ENCODE results near the gene LSR. TPM values are rescaled to one million over a fixed set of nuclear protein-coding genes. Genes with fewer than 3 reads are reported as not detected.

The LSR gene
- total RNA-seq, 1 donor from 2014 or later, result 0.99 TPM

DNA sequence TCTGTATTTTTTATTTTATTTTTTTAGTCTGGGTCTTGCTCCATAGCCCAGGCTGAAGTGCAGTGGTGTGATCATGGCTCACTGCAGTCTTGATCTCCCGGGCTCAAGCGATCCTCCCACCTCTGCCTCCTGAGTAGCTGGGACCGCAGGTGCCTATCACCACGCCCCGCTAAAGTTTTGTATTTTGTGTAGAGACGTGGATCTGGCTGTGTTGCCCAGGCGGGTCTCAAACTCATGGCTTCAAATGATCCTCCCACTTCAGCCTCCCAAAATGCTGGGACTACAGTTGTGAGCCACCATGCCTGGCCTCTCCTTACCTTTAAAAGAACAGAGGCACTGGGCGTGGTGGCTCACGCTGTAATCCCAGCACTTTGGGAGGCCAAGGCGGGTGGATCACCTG is 38.9 kb downstream of the LSR start:
- Mint-ChIP-seq H3K27me3 (ENCODE audit: low read depth) (peaks cover 35% of the 10 kb centered on the region), H3K36me3 (ENCODE audit: low read depth) (no peaks in the 10 kb centered on the region), H3K4me3 (ENCODE audit: unreplicated experiment) (no peak overlapping the region), H3K4me1 (ENCODE audit: low read depth) (no peaks in the 10 kb centered on the region), H3K27ac (ENCODE audit: unreplicated experiment) (no peak overlapping the region), H3K9me3 (ENCODE audit: low read depth) (no peaks in the 10 kb centered on the region)
- TF ChIP-seq, protein P1, sequence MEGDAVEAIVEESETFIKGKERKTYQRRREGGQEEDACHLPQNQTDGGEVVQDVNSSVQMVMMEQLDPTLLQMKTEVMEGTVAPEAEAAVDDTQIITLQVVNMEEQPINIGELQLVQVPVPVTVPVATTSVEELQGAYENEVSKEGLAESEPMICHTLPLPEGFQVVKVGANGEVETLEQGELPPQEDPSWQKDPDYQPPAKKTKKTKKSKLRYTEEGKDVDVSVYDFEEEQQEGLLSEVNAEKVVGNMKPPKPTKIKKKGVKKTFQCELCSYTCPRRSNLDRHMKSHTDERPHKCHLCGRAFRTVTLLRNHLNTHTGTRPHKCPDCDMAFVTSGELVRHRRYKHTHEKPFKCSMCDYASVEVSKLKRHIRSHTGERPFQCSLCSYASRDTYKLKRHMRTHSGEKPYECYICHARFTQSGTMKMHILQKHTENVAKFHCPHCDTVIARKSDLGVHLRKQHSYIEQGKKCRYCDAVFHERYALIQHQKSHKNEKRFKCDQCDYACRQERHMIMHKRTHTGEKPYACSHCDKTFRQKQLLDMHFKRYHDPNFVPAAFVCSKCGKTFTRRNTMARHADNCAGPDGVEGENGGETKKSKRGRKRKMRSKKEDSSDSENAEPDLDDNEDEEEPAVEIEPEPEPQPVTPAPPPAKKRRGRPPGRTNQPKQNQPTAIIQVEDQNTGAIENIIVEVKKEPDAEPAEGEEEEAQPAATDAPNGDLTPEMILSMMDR (IDR thresholded peaks at IDR 0.05), result no peak
- no peak for DNase-seq (ENCODE audit: low spot score)

DNA sequence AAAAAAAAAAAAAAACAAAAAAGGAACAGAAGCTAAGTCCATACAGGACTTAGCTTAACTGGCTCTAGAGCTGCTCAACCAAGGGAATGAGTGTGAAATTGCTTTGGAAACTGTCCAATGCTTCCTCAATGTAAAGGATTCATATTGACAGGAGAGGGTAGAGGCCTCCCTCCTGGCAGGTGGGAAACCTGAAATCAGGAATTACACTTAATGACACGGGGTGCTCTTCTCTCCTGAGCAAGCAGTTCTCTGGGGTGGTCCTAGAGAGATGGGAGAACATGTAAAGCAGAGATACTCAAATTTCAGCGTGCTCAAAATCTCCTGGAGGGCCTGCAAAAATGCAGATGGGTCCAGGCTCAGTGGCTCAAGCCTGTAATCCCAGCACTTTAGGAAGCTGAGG is 39.5 kb downstream of the LSR start:
- Mint-ChIP-seq H3K27me3 (ENCODE audit: low read depth) (peaks cover 35% of the 10 kb centered on the region), H3K4me1 (ENCODE audit: low read depth) (no peaks in the 10 kb centered on the region), H3K4me3 (ENCODE audit: unreplicated experiment) (no peak overlapping the region), H3K36me3 (ENCODE audit: low read depth) (no peaks in the 10 kb centered on the region), H3K9me3 (ENCODE audit: low read depth) (no peaks in the 10 kb centered on the region), H3K27ac (ENCODE audit: unreplicated experiment) (no peak overlapping the region)
- TF ChIP-seq, protein P1 (IDR thresholded peaks at IDR 0.05), result no peak
- no peak for DNase-seq (ENCODE audit: low spot score)

DNA sequence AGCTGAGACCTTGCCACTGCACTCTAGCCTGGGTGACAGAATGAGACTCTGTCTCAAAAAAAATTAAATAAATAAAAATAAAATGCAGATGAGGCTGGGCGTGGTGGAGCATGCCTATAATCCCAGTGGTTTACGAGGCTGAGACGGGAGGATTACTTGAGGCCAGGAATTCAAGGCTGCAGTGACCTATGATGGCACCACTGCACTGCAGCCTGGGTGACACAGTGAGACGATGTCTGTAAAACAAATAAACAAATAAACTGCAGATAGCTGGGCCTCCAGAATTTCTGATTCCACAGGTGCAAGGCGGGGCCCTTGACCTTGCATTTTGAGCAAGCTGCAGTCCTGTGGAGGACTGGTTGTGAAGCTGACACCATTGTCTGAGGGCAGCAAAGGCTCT is 40.1 kb downstream of the LSR start:
- Mint-ChIP-seq H3K36me3 (ENCODE audit: low read depth) (no peaks in the 10 kb centered on the region), H3K9me3 (ENCODE audit: low read depth) (no peaks in the 10 kb centered on the region), H3K27me3 (ENCODE audit: low read depth) (peaks cover 35% of the 10 kb centered on the region), H3K4me1 (ENCODE audit: low read depth) (no peaks in the 10 kb centered on the region), H3K27ac (ENCODE audit: unreplicated experiment) (no peak overlapping the region), H3K4me3 (ENCODE audit: unreplicated experiment) (no peak overlapping the region)
- TF ChIP-seq, protein P1 (IDR thresholded peaks at IDR 0.05), result no peak
- no peak for DNase-seq (ENCODE audit: low spot score)

DNA sequence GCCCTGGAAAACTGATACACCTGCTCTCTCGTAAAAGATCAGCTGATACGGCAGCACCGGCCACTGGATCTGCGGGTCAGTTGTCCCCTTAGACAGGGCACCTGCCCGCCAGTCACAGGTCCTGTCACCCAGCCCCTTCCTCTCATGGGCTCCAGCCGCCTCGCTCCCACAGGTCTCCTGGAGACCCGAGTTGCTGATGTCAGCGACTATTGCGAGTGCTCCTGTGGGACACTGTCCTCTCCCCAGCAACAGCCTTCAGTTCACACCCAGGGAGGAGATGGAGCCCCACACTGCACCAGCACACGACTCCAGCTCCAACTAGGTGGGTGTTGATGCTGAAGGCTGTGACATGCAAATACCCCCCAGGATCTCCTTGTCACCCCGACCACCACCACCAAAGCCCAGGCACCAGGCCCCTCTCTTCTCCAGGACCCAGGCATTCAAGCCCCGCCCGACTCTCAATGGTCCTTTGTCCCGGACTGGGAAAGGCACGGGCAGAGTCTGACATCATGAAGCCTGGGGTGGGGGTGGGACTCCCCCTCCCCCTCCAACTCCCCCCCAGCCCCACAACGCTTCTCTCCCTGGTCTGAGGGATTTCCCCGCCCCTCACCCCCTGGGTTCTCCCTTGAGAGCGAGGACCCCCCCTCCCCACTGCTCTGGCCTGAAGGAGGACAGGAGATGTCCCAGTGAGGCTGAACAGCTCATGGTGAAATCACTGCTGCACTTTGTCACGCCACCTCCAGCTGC is 41.8 kb downstream of the LSR start:
- TF ChIP-seq, protein P1 (IDR thresholded peaks at IDR 0.05), result no peak
- no peak overlapping the region for H3K4me3 Mint-ChIP-seq (ENCODE audit: unreplicated experiment)
- peaks cover 36% of the 10 kb centered on the region for H3K27me3 Mint-ChIP-seq (ENCODE audit: low read depth)
- no peak overlapping the region for H3K27ac Mint-ChIP-seq (ENCODE audit: unreplicated experiment)
- H3K4me1 Mint-ChIP-seq (ENCODE audit: low read depth), result no peaks in the 10 kb centered on the region
- no peak for DNase-seq (ENCODE audit: low spot score)
- no peaks in the 10 kb centered on the region for H3K9me3 Mint-ChIP-seq (ENCODE audit: low read depth)
- H3K36me3 Mint-ChIP-seq (ENCODE audit: low read depth), result no peaks in the 10 kb centered on the region

DNA sequence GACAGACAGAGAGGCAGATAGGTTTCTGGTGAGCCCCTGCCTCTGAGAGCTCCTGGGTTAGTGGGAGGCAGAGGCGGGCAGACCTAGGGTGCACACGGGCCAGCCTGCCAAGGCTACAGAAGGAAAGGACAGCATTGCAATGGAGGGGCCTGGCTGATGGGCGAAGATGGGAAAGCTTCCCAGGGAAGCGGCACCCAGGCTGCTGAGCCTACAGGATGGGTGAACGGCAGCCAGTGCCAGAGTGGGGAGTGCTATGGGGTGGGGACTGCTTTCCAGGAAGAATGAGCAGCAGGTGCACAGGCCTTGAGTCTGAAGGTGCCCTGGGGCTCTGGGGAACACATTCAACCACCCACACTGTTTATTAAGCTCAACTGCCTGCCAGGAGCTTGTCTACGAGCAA is 42.5 kb downstream of the LSR start:
- Mint-ChIP-seq H3K4me1 (ENCODE audit: low read depth) (no peaks in the 10 kb centered on the region), H3K4me3 (ENCODE audit: unreplicated experiment) (no peak overlapping the region), H3K27me3 (ENCODE audit: low read depth) (peaks cover 36% of the 10 kb centered on the region), H3K36me3 (ENCODE audit: low read depth) (no peaks in the 10 kb centered on the region), H3K27ac (ENCODE audit: unreplicated experiment) (no peak overlapping the region), H3K9me3 (ENCODE audit: low read depth) (no peaks in the 10 kb centered on the region)
- DNase-seq (ENCODE audit: low spot score), result no peak
- TF ChIP-seq, protein P1 (IDR thresholded peaks at IDR 0.05), result no peak
